ENCODE results near the gene EIF4E.

The EIF4E gene

DNA sequence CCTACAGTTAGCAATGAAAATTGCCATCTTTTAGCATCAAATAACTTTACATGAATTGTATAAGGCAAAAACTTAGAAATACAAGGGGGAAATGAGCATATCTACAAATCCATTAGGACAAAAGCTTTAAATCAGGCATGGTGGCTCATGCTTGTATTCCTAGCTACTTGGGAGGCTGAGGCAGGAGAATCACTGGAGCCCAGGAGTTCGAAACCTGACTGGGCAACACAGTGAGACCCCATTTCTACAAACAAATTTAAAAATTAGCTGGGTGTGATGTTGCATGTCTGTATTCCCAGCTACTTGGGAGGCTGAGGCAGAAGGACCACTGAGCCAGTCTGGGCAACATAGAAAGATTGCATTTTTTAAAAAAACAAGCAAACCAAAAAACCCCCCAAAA is 61.3 kb downstream of the EIF4E start:
- H3K14ac ChIP-seq (ENCODE audit: low read length in 2 of 2), result no peak overlapping the region
- H3K4me2 ChIP-seq (ENCODE audit: low read length, poor library complexity, severe bottlenecking), result no peak overlapping the region
- no peak overlapping the region for H3K23ac ChIP-seq (ENCODE audit: low read length in 2 of 2)
- H3K27ac ChIP-seq (ENCODE audit: low read length, poor library complexity, severe bottlenecking), result no peak overlapping the region
- no peak overlapping the region for H2BK15ac ChIP-seq (ENCODE audit: low read depth, poor library complexity, severe bottlenecking)
- no peak overlapping the region for H3K4me3 ChIP-seq (ENCODE audit: insufficient read depth in 1 of 2, low read depth in 1 of 2, low read length in 2 of 2)
- H4K8ac ChIP-seq (ENCODE audit: low read length), result no peak overlapping the region
- H2BK12ac ChIP-seq (ENCODE audit: low read length in 2 of 2), result no peak overlapping the region
- H4K91ac ChIP-seq (ENCODE audit: low read length), result no peak overlapping the region
- H2BK5ac ChIP-seq (ENCODE audit: low read depth, low read length, poor library complexity, severe bottlenecking), result no peak overlapping the region
- no peaks in the 10 kb centered on the region for H3K9me3 ChIP-seq (ENCODE audit: control insufficient read depth, low read length)
- no peak overlapping the region for H2AFZ ChIP-seq (ENCODE audit: low read depth, low read length)
- no peak overlapping the region for H2AK5ac ChIP-seq (ENCODE audit: low read length, severe bottlenecking)
- no peak overlapping the region for H2BK120ac ChIP-seq (ENCODE audit: low read depth, low read length)
- H3K9ac ChIP-seq (ENCODE audit: low read length), result no peak overlapping the region
- H3K79me1 ChIP-seq (replicated peaks; ENCODE audit: low read length, poor library complexity, severe bottlenecking), result no peaks in the 10 kb centered on the region
- DNase-seq, result no peak
- H3K36me3 ChIP-seq (ENCODE audit: control insufficient read depth in 1 of 2, insufficient read depth in 2 of 2, low read depth in 1 of 2, low read length in 2 of 2), result no peaks in the 10 kb centered on the region
- H3K18ac ChIP-seq (ENCODE audit: low read depth in 1 of 2, low read length in 2 of 2), result no peak overlapping the region
- no peaks in the 10 kb centered on the region for H3K4me1 ChIP-seq (ENCODE audit: control insufficient read depth, insufficient read depth, low read depth, low read length)
- 88% methylated on average over 1 of the region's 1 CpG for WGBS
- no peaks in the 10 kb centered on the region for H3K27me3 ChIP-seq (ENCODE audit: control insufficient read depth in 1 of 2, insufficient read depth in 1 of 2, low read length in 2 of 2)
- no peak overlapping the region for H3K4ac ChIP-seq (ENCODE audit: low read depth in 1 of 2, low read length in 2 of 2)

DNA sequence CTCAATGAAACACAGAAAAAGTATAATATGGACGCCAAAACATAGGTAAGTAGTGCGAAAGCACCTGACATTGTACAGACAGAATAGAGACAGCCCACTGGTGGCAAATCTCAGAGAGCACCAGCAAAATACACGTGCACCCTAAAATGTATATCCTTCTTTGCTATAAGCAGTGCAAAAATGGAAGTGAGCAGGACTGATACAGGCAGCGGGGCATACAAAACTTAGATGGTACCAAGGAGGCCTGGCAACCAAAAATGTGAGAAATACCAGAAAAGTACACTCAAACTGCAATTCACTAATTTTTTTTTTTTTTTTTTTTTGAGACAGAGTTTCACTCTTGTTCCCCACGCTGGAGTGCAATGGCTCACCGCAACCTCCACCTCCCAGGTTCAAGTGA is 63.9 kb downstream of the EIF4E start:
- H3K36me3 ChIP-seq (ENCODE audit: control insufficient read depth in 1 of 2, insufficient read depth in 2 of 2, low read depth in 1 of 2, low read length in 2 of 2), result no peaks in the 10 kb centered on the region
- H4K8ac ChIP-seq (ENCODE audit: low read length), result no peak overlapping the region
- H4K91ac ChIP-seq (ENCODE audit: low read length), result no peak overlapping the region
- H2BK12ac ChIP-seq (ENCODE audit: low read length in 2 of 2), result no peak overlapping the region
- no peaks in the 10 kb centered on the region for H3K9me3 ChIP-seq (ENCODE audit: control insufficient read depth, low read length)
- H3K23ac ChIP-seq (ENCODE audit: low read length in 2 of 2), result no peak overlapping the region
- H2AK5ac ChIP-seq (ENCODE audit: low read length, severe bottlenecking), result no peak overlapping the region
- H2BK15ac ChIP-seq (ENCODE audit: low read depth, poor library complexity, severe bottlenecking), result no peak overlapping the region
- no peaks in the 10 kb centered on the region for H3K27me3 ChIP-seq (ENCODE audit: control insufficient read depth in 1 of 2, insufficient read depth in 1 of 2, low read length in 2 of 2)
- no peak overlapping the region for H2AFZ ChIP-seq (ENCODE audit: low read depth, low read length)
- H2BK5ac ChIP-seq (ENCODE audit: low read depth, low read length, poor library complexity, severe bottlenecking), result no peak overlapping the region
- no peak overlapping the region for H3K14ac ChIP-seq (ENCODE audit: low read length in 2 of 2)
- no peak overlapping the region for H3K4me3 ChIP-seq (ENCODE audit: insufficient read depth in 1 of 2, low read depth in 1 of 2, low read length in 2 of 2)
- no peak overlapping the region for H3K9ac ChIP-seq (ENCODE audit: low read length)
- no peak overlapping the region for H3K4me2 ChIP-seq (ENCODE audit: low read length, poor library complexity, severe bottlenecking)
- H3K4ac ChIP-seq (ENCODE audit: low read depth in 1 of 2, low read length in 2 of 2), result no peak overlapping the region
- no peak overlapping the region for H2BK120ac ChIP-seq (ENCODE audit: low read depth, low read length)
- H3K79me1 ChIP-seq (replicated peaks; ENCODE audit: low read length, poor library complexity, severe bottlenecking), result no peaks in the 10 kb centered on the region
- H3K27ac ChIP-seq (ENCODE audit: low read length, poor library complexity, severe bottlenecking), result no peak overlapping the region
- DNase-seq, result no peak
- no peaks in the 10 kb centered on the region for H3K4me1 ChIP-seq (ENCODE audit: control insufficient read depth, insufficient read depth, low read depth, low read length)
- no peak overlapping the region for H3K18ac ChIP-seq (ENCODE audit: low read depth in 1 of 2, low read length in 2 of 2)
- 99% methylated on average over 6 of the region's 6 CpGs for WGBS

DNA sequence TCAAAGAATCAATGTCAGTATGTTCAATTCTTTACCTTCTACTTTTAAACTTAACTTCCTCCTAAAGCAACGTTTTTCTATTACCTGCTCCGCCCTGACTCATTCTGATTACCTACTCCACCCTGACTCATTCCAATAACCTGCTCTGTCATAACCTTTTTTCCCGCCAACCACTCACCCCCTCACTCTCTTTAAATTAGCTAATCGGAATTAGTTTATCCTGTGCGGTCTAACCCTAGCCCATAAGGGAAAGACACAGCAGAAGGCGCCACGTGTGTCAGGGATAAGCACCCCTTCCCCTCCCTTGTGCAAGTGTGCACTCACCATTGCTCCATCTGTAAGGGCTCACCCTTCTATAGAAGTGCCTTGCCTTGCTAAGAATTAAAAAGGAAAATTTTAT is 64.4 kb downstream of the EIF4E start:
- no peak overlapping the region for H2AK5ac ChIP-seq (ENCODE audit: low read length, severe bottlenecking)
- H3K9me3 ChIP-seq (ENCODE audit: control insufficient read depth, low read length), result no peaks in the 10 kb centered on the region
- no peak overlapping the region for H2BK5ac ChIP-seq (ENCODE audit: low read depth, low read length, poor library complexity, severe bottlenecking)
- H3K79me1 ChIP-seq (replicated peaks; ENCODE audit: low read length, poor library complexity, severe bottlenecking), result no peaks in the 10 kb centered on the region
- H4K8ac ChIP-seq (ENCODE audit: low read length), result no peak overlapping the region
- H2BK15ac ChIP-seq (ENCODE audit: low read depth, poor library complexity, severe bottlenecking), result no peak overlapping the region
- no peak overlapping the region for H3K27ac ChIP-seq (ENCODE audit: low read length, poor library complexity, severe bottlenecking)
- H3K9ac ChIP-seq (ENCODE audit: low read length), result no peak overlapping the region
- no peak overlapping the region for H2BK12ac ChIP-seq (ENCODE audit: low read length in 2 of 2)
- no peaks in the 10 kb centered on the region for H3K36me3 ChIP-seq (ENCODE audit: control insufficient read depth in 1 of 2, insufficient read depth in 2 of 2, low read depth in 1 of 2, low read length in 2 of 2)
- no peaks in the 10 kb centered on the region for H3K27me3 ChIP-seq (ENCODE audit: control insufficient read depth in 1 of 2, insufficient read depth in 1 of 2, low read length in 2 of 2)
- no peak overlapping the region for H3K4me2 ChIP-seq (ENCODE audit: low read length, poor library complexity, severe bottlenecking)
- H3K4me3 ChIP-seq (ENCODE audit: insufficient read depth in 1 of 2, low read depth in 1 of 2, low read length in 2 of 2), result no peak overlapping the region
- WGBS, result 95% methylated on average over 7 of the region's 7 CpGs
- DNase-seq, result no peak
- H2AFZ ChIP-seq (ENCODE audit: low read depth, low read length), result no peak overlapping the region
- no peak overlapping the region for H3K14ac ChIP-seq (ENCODE audit: low read length in 2 of 2)
- H2BK120ac ChIP-seq (ENCODE audit: low read depth, low read length), result no peak overlapping the region
- H3K4me1 ChIP-seq (ENCODE audit: control insufficient read depth, insufficient read depth, low read depth, low read length), result no peaks in the 10 kb centered on the region
- no peak overlapping the region for H3K18ac ChIP-seq (ENCODE audit: low read depth in 1 of 2, low read length in 2 of 2)
- H3K4ac ChIP-seq (ENCODE audit: low read depth in 1 of 2, low read length in 2 of 2), result no peak overlapping the region
- no peak overlapping the region for H3K23ac ChIP-seq (ENCODE audit: low read length in 2 of 2)
- H4K91ac ChIP-seq (ENCODE audit: low read length), result no peak overlapping the region

DNA sequence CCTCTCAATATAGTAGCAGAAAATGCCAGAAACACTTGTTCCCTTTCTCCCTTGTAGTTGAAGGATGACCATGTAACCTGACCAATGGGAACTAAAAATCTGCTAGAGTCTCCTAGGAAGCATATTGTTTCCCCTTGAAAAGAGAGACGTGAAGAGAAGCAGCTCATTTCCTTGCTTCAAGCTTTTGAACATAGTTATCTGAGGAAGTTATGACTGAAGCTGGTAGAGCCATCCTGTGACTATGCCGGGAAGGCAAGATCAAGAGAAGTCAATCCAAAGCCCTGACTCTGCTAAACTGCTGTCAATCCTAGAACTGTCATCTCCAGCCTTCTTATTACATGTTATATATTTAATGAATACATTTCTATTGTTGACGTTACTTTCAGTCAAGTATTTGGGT is 66.6 kb downstream of the EIF4E start:
- H3K4me3 ChIP-seq (ENCODE audit: insufficient read depth in 1 of 2, low read depth in 1 of 2, low read length in 2 of 2), result no peak overlapping the region
- 95% methylated on average over 3 of the region's 3 CpGs for WGBS
- H4K8ac ChIP-seq (ENCODE audit: low read length), result no peak overlapping the region
- H3K27ac ChIP-seq (ENCODE audit: low read length, poor library complexity, severe bottlenecking), result no peak overlapping the region
- no peak overlapping the region for H3K4ac ChIP-seq (ENCODE audit: low read depth in 1 of 2, low read length in 2 of 2)
- no peak overlapping the region for H2AFZ ChIP-seq (ENCODE audit: low read depth, low read length)
- no peak overlapping the region for H3K23ac ChIP-seq (ENCODE audit: low read length in 2 of 2)
- no peak overlapping the region for H3K18ac ChIP-seq (ENCODE audit: low read depth in 1 of 2, low read length in 2 of 2)
- H3K27me3 ChIP-seq (ENCODE audit: control insufficient read depth in 1 of 2, insufficient read depth in 1 of 2, low read length in 2 of 2), result no peaks in the 10 kb centered on the region
- no peak for DNase-seq
- no peak overlapping the region for H2BK5ac ChIP-seq (ENCODE audit: low read depth, low read length, poor library complexity, severe bottlenecking)
- no peaks in the 10 kb centered on the region for H3K36me3 ChIP-seq (ENCODE audit: control insufficient read depth in 1 of 2, insufficient read depth in 2 of 2, low read depth in 1 of 2, low read length in 2 of 2)
- H3K9ac ChIP-seq (ENCODE audit: low read length), result no peak overlapping the region
- H3K4me2 ChIP-seq (ENCODE audit: low read length, poor library complexity, severe bottlenecking), result no peak overlapping the region
- no peak overlapping the region for H3K14ac ChIP-seq (ENCODE audit: low read length in 2 of 2)
- H4K91ac ChIP-seq (ENCODE audit: low read length), result no peak overlapping the region
- H3K79me1 ChIP-seq (replicated peaks; ENCODE audit: low read length, poor library complexity, severe bottlenecking), result no peaks in the 10 kb centered on the region
- H2AK5ac ChIP-seq (ENCODE audit: low read length, severe bottlenecking), result no peak overlapping the region
- no peak overlapping the region for H2BK15ac ChIP-seq (ENCODE audit: low read depth, poor library complexity, severe bottlenecking)
- no peaks in the 10 kb centered on the region for H3K9me3 ChIP-seq (ENCODE audit: control insufficient read depth, low read length)
- no peak overlapping the region for H2BK12ac ChIP-seq (ENCODE audit: low read length in 2 of 2)
- no peaks in the 10 kb centered on the region for H3K4me1 ChIP-seq (ENCODE audit: control insufficient read depth, insufficient read depth, low read depth, low read length)
- H2BK120ac ChIP-seq (ENCODE audit: low read depth, low read length), result no peak overlapping the region
